ENCODE results near the gene MVD. TPM values are rescaled to one million over a fixed set of nuclear protein-coding genes. Genes with fewer than 3 reads are reported as not detected.
"Not testable (repeated sequence)": the region's sequence is repeated elsewhere in the genome, so short reads cannot be mapped to it uniquely, and the experiment has no call there.

Gene MVD
- total RNA-seq, 1 donor from 2014 or later, result 95.7 TPM

GRCh38 chr16:88609426-88609825, 53.5 kb downstream of the MVD start:
- H3K9me3 Mint-ChIP-seq; H3K4me3 Mint-ChIP-seq; H3K27me3 Mint-ChIP-seq; H3K27ac Mint-ChIP-seq; H3K4me1 Mint-ChIP-seq; DNase-seq; intact Hi-C loops (cut with micrococcal nuclease): not testable (repeated sequence)
- H3K36me3 Mint-ChIP-seq (ENCODE audit: low read depth), result peaks cover 40% of the 10 kb centered on the region

DNA sequence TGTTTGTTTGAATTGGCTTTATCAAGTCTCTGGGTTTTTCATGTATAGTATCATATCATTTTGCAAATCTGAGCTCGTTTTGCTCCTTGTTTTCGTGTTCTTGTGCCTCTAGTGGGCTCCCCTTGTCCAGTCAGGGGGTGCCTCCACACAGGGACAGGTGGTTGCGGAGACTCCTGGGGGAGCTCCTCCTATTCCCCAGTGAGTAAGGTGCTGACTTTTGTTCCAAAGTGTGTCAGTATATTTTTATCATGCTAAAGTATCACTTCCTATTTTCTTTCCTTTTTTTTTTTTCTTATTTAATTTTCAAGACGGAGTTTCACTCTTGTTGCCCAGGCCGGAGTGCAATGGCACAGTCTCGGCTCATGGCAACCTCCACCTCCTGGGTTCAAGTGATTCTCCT, 54.8 kb downstream of the MVD start:
- no peak overlapping the region for H3K27ac Mint-ChIP-seq
- H3K27me3 Mint-ChIP-seq, result no peaks in the 10 kb centered on the region
- H3K4me1 Mint-ChIP-seq, result peaks cover 2% of the 10 kb centered on the region
- H3K9me3 Mint-ChIP-seq, result no peaks in the 10 kb centered on the region
- intact Hi-C loops (cut with micrococcal nuclease), result no loop called here
- H3K4me3 Mint-ChIP-seq, result no peak overlapping the region
- H3K36me3 Mint-ChIP-seq (ENCODE audit: low read depth), result peaks cover 34% of the 10 kb centered on the region
- no peak for DNase-seq

DNA sequence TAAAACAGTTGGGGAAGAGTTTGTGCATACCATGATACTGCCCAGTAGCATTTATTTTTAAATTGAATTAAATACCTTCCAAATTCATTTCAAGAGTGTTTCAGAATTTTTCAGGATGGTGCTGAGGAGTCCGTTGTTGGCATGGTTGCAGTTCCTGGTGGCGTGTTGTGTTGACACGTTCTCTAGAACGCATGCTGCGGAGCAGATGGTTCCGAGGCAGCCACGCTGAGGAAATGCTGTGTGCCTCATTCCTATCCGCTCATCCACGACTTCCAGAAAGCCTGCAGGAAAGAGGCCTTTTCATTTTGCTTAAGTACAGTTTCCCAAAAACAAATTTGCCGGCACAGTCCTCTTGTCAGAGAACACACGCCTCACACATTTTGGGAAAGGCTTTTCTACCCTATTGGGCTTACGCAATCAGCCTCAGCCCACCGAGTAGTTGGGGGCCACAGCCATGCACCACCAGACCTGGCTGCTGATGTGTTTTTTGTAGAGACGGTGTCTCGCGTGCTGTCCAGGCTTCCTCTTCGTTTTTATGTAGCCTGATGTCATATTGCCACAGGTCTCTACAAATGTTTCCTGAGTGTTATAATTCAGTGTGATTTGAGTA, 56.6 kb downstream of the MVD start:
- Mint-ChIP-seq H3K27ac (no peak overlapping the region), H3K36me3 (ENCODE audit: low read depth) (peaks cover 38% of the 10 kb centered on the region), H3K9me3 (no peaks in the 10 kb centered on the region), H3K27me3 (no peaks in the 10 kb centered on the region), H3K4me3 (no peak overlapping the region), H3K4me1 (peaks cover 2% of the 10 kb centered on the region)
- intact Hi-C loops (cut with micrococcal nuclease), result no loop called here
- no peak for DNase-seq

GRCh38 chr16:88605186-88606147, 57.4 kb downstream of the MVD start:
- no peak for DNase-seq
- intact Hi-C loops (cut with micrococcal nuclease), result no loop called here
- H3K36me3 Mint-ChIP-seq (ENCODE audit: low read depth), result peaks cover 40% of the 10 kb centered on the region
- no peak overlapping the region for H3K27ac Mint-ChIP-seq
- no peaks in the 10 kb centered on the region for H3K4me1 Mint-ChIP-seq
- no peaks in the 10 kb centered on the region for H3K27me3 Mint-ChIP-seq
- H3K9me3 Mint-ChIP-seq, result no peaks in the 10 kb centered on the region
- no peak overlapping the region for H3K4me3 Mint-ChIP-seq

DNA sequence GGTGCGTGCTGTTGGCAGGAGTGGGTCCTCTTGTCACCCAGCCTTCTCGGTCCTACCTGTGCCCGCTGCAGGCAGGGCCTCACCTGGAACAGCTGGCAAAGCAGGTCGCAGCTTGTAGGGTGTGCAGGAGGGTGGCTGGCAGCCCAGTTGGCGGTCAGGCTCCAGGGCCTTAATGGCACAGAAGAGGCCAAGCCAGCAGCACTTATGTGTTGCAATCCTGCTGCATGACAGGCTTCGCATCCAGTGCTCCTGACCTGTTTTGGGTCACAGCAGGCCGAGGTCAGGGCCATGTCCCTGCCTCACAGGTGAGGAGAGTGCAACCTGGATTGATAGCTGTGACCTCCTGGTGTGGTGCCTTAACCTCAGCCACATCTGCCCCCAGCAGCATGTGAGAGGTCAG, 60.8 kb downstream of the MVD start:
- peaks cover 36% of the 10 kb centered on the region for H3K36me3 Mint-ChIP-seq (ENCODE audit: low read depth)
- no peaks in the 10 kb centered on the region for H3K9me3 Mint-ChIP-seq
- no peaks in the 10 kb centered on the region for H3K4me1 Mint-ChIP-seq
- intact Hi-C loops (cut with micrococcal nuclease), result no loop called here
- no peak overlapping the region for H3K4me3 Mint-ChIP-seq
- H3K27me3 Mint-ChIP-seq, result no peaks in the 10 kb centered on the region
- no peak overlapping the region for H3K27ac Mint-ChIP-seq
- DNase-seq, result no peak

Other genes starting within 250 kb of the MVD start
- 17.9 and 19.3 TPM in 2 replicates for gene ZFPM1, start 209.8 kb downstream of the MVD start, total RNA-seq
- 106 and 118 TPM in 2 replicates for gene ZC3H18, start 92.7 kb downstream of the MVD start, total RNA-seq
- gene IL17C, start 24.5 kb downstream of the MVD start, total RNA-seq, result not detected in 2 replicates
- gene CYBA, start 12.0 kb downstream of the MVD start, total RNA-seq, result 222 and 228 TPM in 2 replicates
- 3.0 and 3.3 TPM in 2 replicates for gene SNAI3, start 23.4 kb upstream of the MVD start, total RNA-seq
- 47.3 and 49.7 TPM in 2 replicates for gene RNF166, start 43.3 kb upstream of the MVD start, total RNA-seq
- gene CTU2, start 43.4 kb upstream of the MVD start, total RNA-seq, result 68.8 and 69.9 TPM in 2 replicates
- gene PIEZO1, start 122.1 kb upstream of the MVD start, total RNA-seq, result 219 and 226 TPM in 2 replicates
- 93.2 and 98.3 TPM in 2 replicates for gene CDT1, start 140.7 kb upstream of the MVD start, total RNA-seq
- 312 and 314 TPM in 2 replicates for gene APRT, start 148.8 kb upstream of the MVD start, total RNA-seq
- 23.2 and 23.4 TPM in 2 replicates for gene GALNS, start 193.9 kb upstream of the MVD start, total RNA-seq
- gene TRAPPC2L, start 194.0 kb upstream of the MVD start, total RNA-seq, result 62.1 and 67.1 TPM in 2 replicates
- not detected in 2 replicates for gene PABPN1L, start 203.6 kb upstream of the MVD start, total RNA-seq